MG63 (cell line): Measurements from ENCODE around the gene ZNF181. TPM values are rescaled to one million over a fixed set of nuclear protein-coding genes. Genes with fewer than 3 reads are reported as not detected.

Experiments used
- DNase-seq: peaks from one replicate; pipeline ENCODE4 v3.0.0-alpha.2; 2020
- H3K27me3 ChIP-seq: fragments of 250-450 bp; sonication (Bioruptor Pico); 2 replicates; pipeline ENCODE4 v1.5.1; 2020; ENCODE audit warnings: mild to moderate bottlenecking, moderate library complexity
- H3K36me3 ChIP-seq: fragments of 250-450 bp; sonication (Bioruptor Pico); 2 replicates; pipeline ENCODE4 v1.5.1; 2020; ENCODE audit warnings: mild to moderate bottlenecking, moderate library complexity
- H3K4me3 ChIP-seq: fragments of 250-450 bp; sonication (Bioruptor Pico); 2 replicates; pipeline ENCODE4 v1.5.1; 2020; ENCODE audit warnings: mild to moderate bottlenecking, moderate library complexity
- H3K9me3 ChIP-seq: fragments of 250-450 bp; sonication (Bioruptor Pico); 2 replicates; pipeline ENCODE4 v1.5.1; 2020; ENCODE audit warnings: mild to moderate bottlenecking, moderate library complexity
- total RNA-seq: library from RNA; depleted of rRNA; stranded (reverse); fragments of >200 nt; shearing (Covaris generic); gene quantifications from 2 replicates; pipeline ENCODE4 v1.2.3, GENCODE V29; 2014; ENCODE audit warnings: low replicate concordance

ZNF181 gene
- total RNA-seq, 1 experiment from 2014 or later = 24.2 TPM

DNA sequence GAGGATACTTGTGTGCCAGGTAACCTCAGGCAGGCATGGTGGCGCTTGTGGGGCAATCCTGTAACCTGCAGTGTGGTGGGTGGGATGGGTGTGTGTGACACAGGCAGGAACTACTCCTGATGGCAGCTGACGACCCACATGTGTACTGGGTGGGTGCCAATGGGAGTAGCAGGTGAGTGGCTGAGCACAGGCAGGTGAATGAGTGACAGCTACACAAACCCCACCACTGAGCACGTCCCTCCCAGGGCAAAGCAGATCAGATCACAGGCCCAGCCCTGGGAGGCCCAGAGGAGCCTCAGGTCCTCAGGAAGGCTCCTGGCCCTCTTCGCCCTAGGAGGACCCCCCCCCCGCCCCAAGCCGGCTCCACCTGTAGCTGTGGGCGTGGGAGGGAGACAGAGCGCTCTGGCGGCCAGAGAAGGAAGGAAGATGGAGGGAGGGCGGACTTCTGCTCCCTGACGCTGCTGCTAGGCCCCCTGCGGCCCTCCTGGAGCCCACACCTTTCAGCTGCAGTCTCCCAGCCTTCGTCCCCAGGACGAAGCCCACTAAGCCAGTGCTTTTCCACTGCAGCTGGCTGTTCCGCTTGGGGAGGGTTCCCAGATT is 1.3 kb upstream of the ZNF181 start:
- H3K27me3 ChIP-seq = 0 out of 2 replicates have a peak, but pooled peaks cover 4% of the 10 kb centered on the region
- peaks cover 3% of the 10 kb centered on the region for H3K9me3 ChIP-seq
- H3K4me3 ChIP-seq = peak overlapping the region; percentile 85
- H3K36me3 ChIP-seq = peaks cover 25% of the 10 kb centered on the region
- no peak for DNase-seq

DNA sequence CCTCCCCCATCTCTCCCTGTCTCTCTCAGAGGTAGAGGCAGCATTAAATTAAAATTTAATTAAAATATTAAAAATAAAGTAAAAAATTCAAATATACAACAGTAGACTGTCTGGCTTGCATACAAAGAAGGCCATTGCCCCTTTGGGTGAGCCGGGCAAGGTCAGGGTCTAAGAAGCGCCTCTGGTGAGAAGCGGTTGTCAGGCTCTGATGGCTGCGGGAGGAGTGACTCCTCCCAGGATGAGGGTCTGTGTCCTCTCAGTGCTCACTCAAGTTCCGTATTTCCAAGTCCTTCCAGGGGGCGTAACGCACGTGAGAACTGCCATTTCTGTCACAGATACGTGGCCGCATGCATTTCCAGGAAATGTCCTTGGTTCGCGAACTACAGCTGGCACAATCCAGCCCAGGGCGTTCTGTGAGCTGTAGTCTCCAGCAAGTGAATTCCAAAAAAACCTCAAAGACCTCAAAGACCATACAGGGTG is 737 bp upstream of the ZNF181 start:
- Histone ChIP-seq H3K27me3 (0 out of 2 replicates have a peak, but pooled peaks cover 4% of the 10 kb centered on the region), H3K9me3 (peaks cover 3% of the 10 kb centered on the region), H3K4me3 (peak overlapping the region; percentile 85), H3K36me3 (peaks cover 30% of the 10 kb centered on the region)
- no peak for DNase-seq

DNA sequence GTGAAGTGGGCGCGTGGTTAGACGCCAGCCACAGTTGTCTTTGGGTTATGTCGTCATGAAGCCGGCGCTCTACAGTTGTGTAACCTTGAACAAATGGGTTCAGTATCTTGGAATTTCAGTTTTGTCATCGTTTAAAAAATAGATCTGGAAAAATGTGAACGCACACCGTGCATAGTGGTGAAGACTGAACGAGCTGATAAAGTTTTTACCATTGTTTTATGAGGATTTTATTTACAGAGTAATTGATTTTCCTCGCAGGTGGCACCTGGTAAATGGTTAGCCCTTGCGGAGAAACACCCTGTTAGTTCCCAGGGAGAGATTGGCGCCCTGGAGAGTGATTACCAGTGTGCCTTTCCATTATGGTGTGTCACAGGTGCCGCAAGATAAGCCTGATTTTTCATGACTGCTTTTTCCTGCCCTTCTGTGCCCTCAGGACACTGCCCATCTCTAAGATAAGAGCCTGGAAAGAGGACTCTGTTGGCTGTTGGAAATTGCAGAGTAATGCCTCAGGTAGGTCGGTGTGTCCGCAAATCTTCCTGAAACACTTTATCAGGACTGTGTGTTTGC is 577 bp downstream of the ZNF181 start:
- peaks cover 42% of the 10 kb centered on the region for H3K36me3 ChIP-seq
- DNase-seq = no peak
- H3K9me3 ChIP-seq = peaks cover 3% of the 10 kb centered on the region
- no peaks in the 10 kb centered on the region for H3K27me3 ChIP-seq
- H3K4me3 ChIP-seq = peak overlapping the region; percentile 85

DNA sequence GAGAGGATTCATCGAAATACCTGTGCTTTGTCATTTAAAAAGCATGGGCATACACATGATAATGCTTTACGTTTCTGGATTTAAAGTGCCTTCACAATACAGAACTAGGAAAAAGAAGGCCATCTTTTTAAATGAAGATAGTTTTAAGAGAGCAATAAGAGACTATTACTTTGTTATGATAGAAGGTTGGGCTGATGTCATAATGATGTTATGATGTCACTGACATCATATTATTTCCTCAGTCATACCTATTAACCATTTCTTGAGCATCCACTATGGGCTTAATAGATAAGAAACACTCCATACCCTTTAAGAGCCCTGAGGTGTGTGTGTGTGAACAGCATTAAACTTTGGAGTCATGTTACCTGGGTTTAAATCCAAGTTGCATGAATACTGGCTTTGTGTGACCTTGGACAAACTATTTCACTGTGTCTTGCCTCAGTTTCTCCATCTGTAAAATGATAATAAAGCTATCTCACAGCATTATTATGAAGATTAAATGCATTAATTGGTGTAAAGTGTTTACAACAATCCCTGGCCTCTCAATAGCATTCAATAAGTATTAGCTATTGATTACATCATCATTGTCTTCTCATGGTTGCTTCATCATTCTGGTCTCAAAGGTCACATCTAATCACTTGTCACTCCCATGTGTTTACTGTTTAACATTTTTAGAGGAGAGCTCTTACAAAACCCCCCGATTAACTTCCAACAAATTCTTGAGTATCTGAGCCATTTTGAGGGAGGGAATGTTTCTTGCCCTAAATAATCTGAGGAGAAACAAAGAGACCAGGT is 11.1 kb downstream of the ZNF181 start:
- no peak overlapping the region for H3K4me3 ChIP-seq
- no peak for DNase-seq

DNA sequence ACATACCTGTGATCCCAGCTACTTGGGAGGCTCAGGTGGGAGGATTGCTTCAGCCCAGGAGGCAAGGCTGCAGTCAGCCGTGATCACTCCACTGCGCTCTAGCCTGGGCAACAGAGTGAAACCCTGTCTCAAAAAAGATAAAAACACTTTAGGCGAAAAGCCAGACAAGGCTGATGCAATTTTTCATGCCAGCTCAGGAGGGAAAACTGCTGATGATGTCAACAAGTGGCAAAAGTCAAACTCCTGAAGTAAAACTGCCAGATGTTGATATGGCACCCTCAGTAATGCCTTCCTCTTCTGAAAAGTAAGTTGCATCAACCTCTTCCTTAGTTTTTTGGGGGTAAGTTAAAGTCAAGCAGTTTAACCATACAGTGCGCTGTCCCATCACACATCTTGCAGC is 23.4 kb downstream of the ZNF181 start:
- Histone ChIP-seq H3K4me3 (no peak overlapping the region), H3K9me3 (peaks cover 71% of the 10 kb centered on the region), H3K36me3 (peaks cover 14% of the 10 kb centered on the region), H3K27me3 (no peaks in the 10 kb centered on the region)
- DNase-seq = no peak

More for the DNA sequence above, 11.1 kb downstream of the ZNF181 start:
- Histone ChIP-seq H3K36me3 (peaks cover 15% of the 10 kb centered on the region), H3K9me3 (peaks cover 13% of the 10 kb centered on the region), H3K27me3 (no peaks in the 10 kb centered on the region)

DNA sequence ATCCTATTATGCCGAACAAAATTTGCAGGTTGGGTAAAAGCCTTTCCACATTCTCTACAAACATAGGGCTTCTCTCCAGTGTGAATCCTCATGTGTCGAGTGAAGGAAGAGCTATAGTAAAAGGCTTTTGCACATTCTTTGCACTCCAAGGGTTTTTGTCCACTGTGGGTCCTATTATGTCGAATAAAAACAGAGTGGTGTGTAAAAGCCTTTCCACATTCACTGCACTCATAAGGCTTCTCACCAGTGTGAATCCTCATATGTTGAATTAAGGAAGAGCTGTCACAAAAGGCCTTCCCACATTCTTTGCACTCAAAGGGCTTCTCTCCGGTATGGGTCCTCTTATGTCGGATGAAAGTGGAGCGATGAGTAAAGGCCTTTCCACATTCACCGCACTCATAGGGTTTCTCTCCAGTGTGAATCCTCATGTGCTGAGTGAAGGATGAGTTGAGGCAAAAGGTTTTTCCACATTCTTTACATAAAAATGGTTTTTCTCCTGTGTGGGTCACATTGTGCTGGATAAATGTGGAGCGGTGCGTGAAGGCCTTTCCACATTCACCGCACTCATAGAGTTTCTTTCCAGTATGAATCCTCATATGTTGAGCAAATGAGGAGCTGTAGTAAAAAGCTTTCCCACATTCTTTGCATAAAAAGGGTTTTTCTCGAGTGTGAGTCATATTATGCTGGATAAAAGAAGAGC is 25.3 kb downstream of the ZNF181 start:
- no peak for DNase-seq
- no peaks in the 10 kb centered on the region for H3K27me3 ChIP-seq
- no peak overlapping the region for H3K4me3 ChIP-seq
- peaks cover 72% of the 10 kb centered on the region for H3K9me3 ChIP-seq
- peaks cover 23% of the 10 kb centered on the region for H3K36me3 ChIP-seq

- no peak for DNase-seq
Measured at GRCh38 chr19:34766386-34766785, 32.3 kb downstream of the ZNF181 start.

GRCh38 chr19:34767951-34768350 is 33.9 kb downstream of the ZNF181 start:
- Histone ChIP-seq H3K9me3 (peaks cover 14% of the 10 kb centered on the region; the same call in 1 of the 2 replicates), H3K27me3 (no peaks in the 10 kb centered on the region), H3K36me3 (peaks cover 49% of the 10 kb centered on the region), H3K4me3 (no peak overlapping the region)
- no peak for DNase-seq

More at GRCh38 chr19:34766386-34766785, 32.3 kb downstream of the ZNF181 start:
- Histone ChIP-seq H3K36me3 (peaks cover 45% of the 10 kb centered on the region), H3K9me3 (peaks cover 23% of the 10 kb centered on the region), H3K4me3 (no peak overlapping the region), H3K27me3 (no peaks in the 10 kb centered on the region)

DNA sequence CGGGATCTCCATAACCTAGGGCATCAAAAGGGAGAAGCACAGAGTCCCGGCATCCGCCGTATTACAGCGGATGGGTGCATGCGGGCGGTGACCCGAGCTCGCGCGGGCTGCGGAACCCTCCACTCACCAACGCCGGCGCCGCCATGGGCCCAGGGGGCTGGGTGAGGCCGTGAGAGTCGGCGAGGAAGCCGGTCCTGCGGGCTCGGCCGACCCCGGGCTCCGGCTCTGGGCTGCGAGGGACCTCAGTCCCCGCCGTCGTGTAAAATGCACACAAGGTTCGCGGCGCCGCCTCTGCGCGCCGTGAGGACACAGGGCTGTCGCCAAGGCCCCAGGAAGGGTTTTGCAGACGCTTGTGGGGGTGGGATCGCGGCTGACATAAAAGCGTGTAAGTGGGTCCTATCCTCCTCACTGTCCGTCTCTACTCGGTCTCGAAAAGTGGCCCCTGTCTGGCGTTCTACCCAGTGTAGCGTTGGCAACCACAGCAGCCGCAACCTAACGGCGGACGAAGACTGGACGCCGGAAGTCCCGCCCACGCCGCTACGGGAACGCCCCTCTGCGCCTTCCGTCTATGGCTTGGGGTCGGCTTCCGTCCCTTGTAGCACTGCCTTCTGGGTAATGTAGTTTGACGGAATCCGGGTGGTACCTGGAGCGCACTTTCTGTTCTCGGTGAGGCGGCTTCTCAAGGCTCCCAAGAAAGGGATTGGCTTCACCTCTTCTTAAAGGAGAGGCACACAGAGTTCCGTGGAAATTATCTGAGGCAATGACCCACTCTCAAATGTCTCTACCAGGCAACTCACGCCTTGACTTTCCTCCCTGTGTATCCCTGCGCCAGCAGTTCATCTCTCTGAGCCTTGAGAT is 38.9 kb downstream of the ZNF181 start, which contains the start of gene ZNF599:
Gene ZNF599 (minus strand): TSS at position 519 of the 858 bp plus-strand sequence. CDS start 374 bp downstream, at position 145.
- Histone ChIP-seq H3K4me3 (peak within 1 kb of the TSS; percentile 90), H3K27me3 (no peaks in the 10 kb centered on the region), H3K36me3 (peaks cover 15% of the 10 kb centered on the region), H3K9me3 (peaks cover 4% of the 10 kb centered on the region; the same call in 1 of the 2 replicates)
- DNase-seq = peak; percentile 93

- Histone ChIP-seq H3K9me3 (peaks cover 6% of the 10 kb centered on the region), H3K4me3 (peak overlapping the region; percentile 90), H3K36me3 (peaks cover 12% of the 10 kb centered on the region; the same call in 1 of the 2 replicates), H3K27me3 (no peaks in the 10 kb centered on the region)
- DNase-seq = no peak
Measured at GRCh38 chr19:34773555-34773864, 39.5 kb downstream of the ZNF181 start.

DNA sequence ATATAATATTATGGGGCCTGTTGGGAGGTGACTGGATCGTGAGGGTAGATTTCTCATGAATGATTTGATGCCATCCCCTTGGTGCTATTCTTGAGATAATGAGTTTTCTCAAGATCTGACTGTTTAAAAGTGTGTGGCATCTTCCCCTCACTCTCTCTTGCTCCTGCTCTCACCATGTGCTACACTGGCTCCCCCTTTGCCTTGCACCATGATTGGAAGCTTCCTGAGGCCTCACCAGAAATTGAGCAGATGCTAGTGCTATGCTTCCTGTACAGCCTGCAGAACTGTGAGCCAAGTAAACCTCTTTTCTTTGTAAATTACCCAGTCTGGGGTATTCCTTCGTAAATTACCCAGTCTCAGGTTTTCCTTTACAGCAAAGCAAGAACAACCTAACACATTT is 40.8 kb downstream of the ZNF181 start:
- H3K9me3 ChIP-seq = peaks cover 6% of the 10 kb centered on the region
- peaks cover 10% of the 10 kb centered on the region; the same call in 1 of the 2 replicates for H3K36me3 ChIP-seq
- no peak overlapping the region for H3K4me3 ChIP-seq
- DNase-seq = no peak
- H3K27me3 ChIP-seq = no peaks in the 10 kb centered on the region

GRCh38 chr19:34778342-34778741 is 44.3 kb downstream of the ZNF181 start:
- Histone ChIP-seq H3K9me3 (peaks cover 4% of the 10 kb centered on the region), H3K27me3 (no peaks in the 10 kb centered on the region), H3K4me3 (no peak overlapping the region), H3K36me3 (no peaks in the 10 kb centered on the region)
- DNase-seq = no peak

GRCh38 chr19:34779652-34780051 is 45.6 kb downstream of the ZNF181 start:
- DNase-seq = no peak
- no peak overlapping the region for H3K4me3 ChIP-seq
- H3K9me3 ChIP-seq = peaks cover 4% of the 10 kb centered on the region
- no peaks in the 10 kb centered on the region for H3K27me3 ChIP-seq
- no peaks in the 10 kb centered on the region for H3K36me3 ChIP-seq

GRCh38 chr19:34786236-34786635 is 52.2 kb downstream of the ZNF181 start:
- Histone ChIP-seq H3K9me3 (no peaks in the 10 kb centered on the region), H3K27me3 (no peaks in the 10 kb centered on the region), H3K4me3 (no peak overlapping the region), H3K36me3 (no peaks in the 10 kb centered on the region)
- DNase-seq = no peak

DNA sequence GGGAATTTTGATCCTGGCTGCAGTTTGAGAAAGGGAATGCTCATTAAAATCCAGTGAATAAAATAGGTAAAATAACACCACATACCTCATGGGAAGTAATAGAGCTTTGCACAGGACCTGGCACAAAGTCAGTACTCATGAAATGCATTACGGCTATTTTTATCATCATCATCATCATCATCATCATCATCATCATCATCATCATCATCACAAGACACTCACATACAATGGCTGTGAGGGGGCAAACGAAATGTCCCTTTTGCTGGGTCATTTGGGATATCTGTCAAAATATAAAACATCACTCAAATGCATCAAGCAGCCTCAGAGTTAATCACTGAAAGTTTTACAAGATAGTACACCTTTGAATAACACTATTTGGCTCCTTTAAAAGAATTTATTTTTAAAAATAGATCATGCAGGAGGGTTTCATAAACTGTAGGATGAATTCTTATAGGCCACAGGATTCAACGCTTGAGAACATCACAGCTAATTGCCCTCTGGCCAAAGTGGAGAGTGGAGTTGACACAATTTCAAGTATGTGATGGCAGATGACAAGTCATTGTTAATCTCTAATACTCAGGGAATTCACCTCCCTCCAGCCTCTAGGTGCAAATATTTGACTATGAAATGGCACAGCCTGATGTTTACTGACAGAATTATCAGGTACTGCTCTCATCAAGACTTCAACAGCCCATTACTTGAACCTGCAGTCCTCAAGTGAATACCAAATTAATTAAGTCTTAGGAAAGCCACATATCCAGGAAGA is 53.2 kb downstream of the ZNF181 start:
- no peak overlapping the region for H3K4me3 ChIP-seq
- H3K27me3 ChIP-seq = no peaks in the 10 kb centered on the region
- no peaks in the 10 kb centered on the region for H3K9me3 ChIP-seq
- no peak for DNase-seq
- H3K36me3 ChIP-seq = no peaks in the 10 kb centered on the region
